GM06990 (cell line): ENCODE measurements around the gene ZNF3.
A peak's percentile ranks its signal among the peaks of the same experiment; 100 is the strongest.

Experiments
- DNase-seq: peaks from one replicate; pipeline ENCODE4 v3.0.0-alpha.2; 2011; ENCODE audit not compliant: insufficient read length; ENCODE audit errors: extremely low read depth
- H3K27me3 ChIP-seq: replicated peaks from 2 replicates; pipeline ENCODE4 v1.6.0; 2011; ENCODE audit warnings: low read length; ENCODE audit not compliant: control insufficient read depth, insufficient read depth
- H3K36me3 ChIP-seq: 2 replicates; pipeline ENCODE4 v1.5.1; 2011; ENCODE audit warnings: low read length; ENCODE audit not compliant: control insufficient read depth, insufficient read depth
- H3K4me3 ChIP-seq: replicated peaks from 2 replicates; pipeline ENCODE4 v1.5.1; 2011; ENCODE audit warnings: low read depth, mild to moderate bottlenecking, control low read depth, low read length
- CTCF ChIP-seq: IDR thresholded peaks from 2 replicates; pipeline ENCODE4 v1.5.1; 2011; ENCODE audit warnings: low read length, control low read depth, mild to moderate bottlenecking, inconsistent platforms; ENCODE audit not compliant: insufficient read depth, poor library complexity, severe bottlenecking

The ZNF3 gene

GRCh38 chr7:100126931-100127865, 45.7 kb upstream of the ZNF3 start, which contains the start of gene MBLAC1:
Gene MBLAC1 (plus strand): TSS chr7:100126967. CDS start chr7:100127396, 429 bp downstream.
- peak; percentile 90 for DNase-seq
- Histone ChIP-seq H3K36me3 (no peaks in the 10 kb centered on the region; the same call in 1 of the 2 replicates), H3K27me3 (no peaks in the 10 kb centered on the region), H3K4me3 (peak within 1 kb of the TSS; percentile 87)
- TF ChIP-seq CTCF, result no peak

GRCh38 chr7:100126239-100126930, 44.9 kb upstream of the ZNF3 start:
- H3K4me3 ChIP-seq, result peak overlapping the region; percentile 87
- no peaks in the 10 kb centered on the region for H3K27me3 ChIP-seq
- H3K36me3 ChIP-seq, result no peaks in the 10 kb centered on the region; the same call in 1 of the 2 replicates
- TF ChIP-seq CTCF, result peak; percentile 2
- DNase-seq, result no peak

- H3K36me3 ChIP-seq, result no peaks in the 10 kb centered on the region; the same call in 1 of the 2 replicates
- no peak for DNase-seq
- TF ChIP-seq CTCF, result no peak
- H3K27me3 ChIP-seq, result no peaks in the 10 kb centered on the region
- no peak overlapping the region for H3K4me3 ChIP-seq
Measured at GRCh38 chr7:100124301-100125230, 43.0 kb upstream of the ZNF3 start.

- TF ChIP-seq CTCF, result no peak
- Histone ChIP-seq H3K27me3 (no peaks in the 10 kb centered on the region), H3K4me3 (no peak overlapping the region), H3K36me3 (no peaks in the 10 kb centered on the region; the same call in 1 of the 2 replicates)
- no peak for DNase-seq
Measured at GRCh38 chr7:100122568-100122967, 41.0 kb upstream of the ZNF3 start.

- H3K27me3 ChIP-seq, result no peaks in the 10 kb centered on the region
- H3K4me3 ChIP-seq, result no peak overlapping the region
- H3K36me3 ChIP-seq, result no peaks in the 10 kb centered on the region; the same call in 1 of the 2 replicates
- no peak for DNase-seq
- TF ChIP-seq CTCF, result no peak
Measured at GRCh38 chr7:100122067-100122466, 40.5 kb upstream of the ZNF3 start.
